Osteoblast (primary cell): ENCODE measurements around the gene ARL16. TPM values are rescaled to one million over a fixed set of nuclear protein-coding genes. Genes with fewer than 3 reads are reported as not detected.

Experiments used
- DNase-seq: peaks from one replicate; pipeline ENCODE4 v3.0.0; 2011; ENCODE audit warnings: low spot score, mixed read lengths; ENCODE audit not compliant: insufficient read length; ENCODE audit errors: missing footprints
- H2AFZ ChIP-seq: 2 replicates; pipeline ENCODE4 v1.6.0; 2011; ENCODE audit warnings: mild to moderate bottlenecking, low read length
- H3K27ac ChIP-seq: 2 replicates; pipeline ENCODE4 v1.5.1; 2011; ENCODE audit warnings: mild to moderate bottlenecking, low read depth, low read length, moderate library complexity
- H3K27me3 ChIP-seq: 2 replicates; pipeline ENCODE4 v1.6.0; 2012; ENCODE audit warnings: mild to moderate bottlenecking, control low read depth, inconsistent platforms, low read length, moderate library complexity; ENCODE audit not compliant: insufficient read depth
- H3K36me3 ChIP-seq: 2 replicates; pipeline ENCODE4 v1.5.1; 2011; ENCODE audit warnings: mild to moderate bottlenecking, low read length, control low read depth, moderate library complexity; ENCODE audit not compliant: insufficient read depth
- H3K4me1 ChIP-seq: 2 replicates; pipeline ENCODE4 v1.5.1; 2011; ENCODE audit warnings: mild to moderate bottlenecking, low read length, control low read depth, moderate library complexity; ENCODE audit not compliant: insufficient read depth
- H3K4me2 ChIP-seq: 2 replicates; pipeline ENCODE4 v1.6.0; 2011; ENCODE audit warnings: mild to moderate bottlenecking, low read length; ENCODE audit not compliant: insufficient read depth
- H3K4me3 ChIP-seq: fragments of 200-600 bp; sonication (generic); 3 replicates; pipeline ENCODE4 v1.5.1; 2012; ENCODE audit warnings: mild to moderate bottlenecking, low read length, inconsistent platforms; ENCODE audit not compliant: insufficient read depth
- H3K79me2 ChIP-seq: 2 replicates; pipeline ENCODE4 v1.6.0; 2012; ENCODE audit warnings: mild to moderate bottlenecking, low read length, control low read depth, inconsistent platforms; ENCODE audit not compliant: insufficient read depth
- H3K9me3 ChIP-seq: 2 replicates; pipeline ENCODE4 v1.5.1; 2011; ENCODE audit warnings: low read depth, low read length, control low read depth
- H4K20me1 ChIP-seq: 2 replicates; pipeline ENCODE4 v1.6.0; 2012; ENCODE audit warnings: mild to moderate bottlenecking, low read length, control low read depth; ENCODE audit not compliant: insufficient read depth
- total RNA-seq: library from RNA; depleted of rRNA; stranded (reverse); fragments of >200 nt; gene quantifications from 2 replicates; pipeline ENCODE4 v1.2.3, GENCODE V29; 2012
- TF ChIP-seq, protein P1 (sequence below): IDR thresholded peaks from 2 replicates; pipeline ENCODE4 v1.5.1; 2011; ENCODE audit warnings: mild to moderate bottlenecking, low read depth, low read length, moderate library complexity; ENCODE audit errors: extremely low read depth

Gene ARL16
- total RNA-seq, 1 donor: 26.1 TPM

DNA sequence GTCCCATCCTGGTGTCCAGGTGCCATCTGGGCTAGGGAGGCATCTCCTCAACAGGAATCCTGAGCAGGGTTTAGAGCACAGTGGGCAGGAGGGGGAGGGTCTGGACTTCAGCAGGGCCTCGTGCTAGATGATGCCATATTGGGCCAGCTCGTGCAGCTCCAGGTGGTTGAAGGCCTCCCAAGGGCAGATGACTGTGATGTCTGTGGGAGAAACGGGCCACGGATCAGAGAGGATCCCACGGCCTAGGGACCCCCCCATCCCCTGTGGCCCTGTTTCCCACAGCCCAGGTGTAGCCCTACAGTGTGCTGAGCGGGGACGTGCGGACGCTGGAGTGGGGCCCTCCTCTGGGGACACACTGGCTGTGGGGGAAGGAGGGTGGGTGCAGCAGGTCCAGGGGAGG, 32.6 kb downstream of the ARL16 start:
- Histone ChIP-seq H4K20me1 (no peaks in the 10 kb centered on the region), H2AFZ (no peak overlapping the region), H3K79me2 (no peaks in the 10 kb centered on the region), H3K4me3 (no peak overlapping the region), H3K27ac (no peak overlapping the region), H3K4me1 (no peaks in the 10 kb centered on the region), H3K9me3 (peaks cover 4% of the 10 kb centered on the region), H3K4me2 (no peak overlapping the region), H3K27me3 (peaks cover 24% of the 10 kb centered on the region), H3K36me3 (no peaks in the 10 kb centered on the region)
- TF ChIP-seq, protein P1, sequence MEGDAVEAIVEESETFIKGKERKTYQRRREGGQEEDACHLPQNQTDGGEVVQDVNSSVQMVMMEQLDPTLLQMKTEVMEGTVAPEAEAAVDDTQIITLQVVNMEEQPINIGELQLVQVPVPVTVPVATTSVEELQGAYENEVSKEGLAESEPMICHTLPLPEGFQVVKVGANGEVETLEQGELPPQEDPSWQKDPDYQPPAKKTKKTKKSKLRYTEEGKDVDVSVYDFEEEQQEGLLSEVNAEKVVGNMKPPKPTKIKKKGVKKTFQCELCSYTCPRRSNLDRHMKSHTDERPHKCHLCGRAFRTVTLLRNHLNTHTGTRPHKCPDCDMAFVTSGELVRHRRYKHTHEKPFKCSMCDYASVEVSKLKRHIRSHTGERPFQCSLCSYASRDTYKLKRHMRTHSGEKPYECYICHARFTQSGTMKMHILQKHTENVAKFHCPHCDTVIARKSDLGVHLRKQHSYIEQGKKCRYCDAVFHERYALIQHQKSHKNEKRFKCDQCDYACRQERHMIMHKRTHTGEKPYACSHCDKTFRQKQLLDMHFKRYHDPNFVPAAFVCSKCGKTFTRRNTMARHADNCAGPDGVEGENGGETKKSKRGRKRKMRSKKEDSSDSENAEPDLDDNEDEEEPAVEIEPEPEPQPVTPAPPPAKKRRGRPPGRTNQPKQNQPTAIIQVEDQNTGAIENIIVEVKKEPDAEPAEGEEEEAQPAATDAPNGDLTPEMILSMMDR: no peak
- DNase-seq: peak; percentile 82

GRCh38 chr17:81648707-81649085, 34.9 kb downstream of the ARL16 start:
- H3K27me3 ChIP-seq: peaks cover 24% of the 10 kb centered on the region
- H4K20me1 ChIP-seq: no peaks in the 10 kb centered on the region
- H2AFZ ChIP-seq: no peak overlapping the region
- peak; percentile 73 for DNase-seq
- H3K4me3 ChIP-seq: no peak overlapping the region
- H3K9me3 ChIP-seq: peaks cover 4% of the 10 kb centered on the region
- no peaks in the 10 kb centered on the region for H3K79me2 ChIP-seq
- H3K4me2 ChIP-seq: peak overlapping the region; percentile 6
- H3K27ac ChIP-seq: no peak overlapping the region
- TF ChIP-seq, protein P1: no peak
- H3K4me1 ChIP-seq: no peaks in the 10 kb centered on the region
- H3K36me3 ChIP-seq: no peaks in the 10 kb centered on the region

DNA sequence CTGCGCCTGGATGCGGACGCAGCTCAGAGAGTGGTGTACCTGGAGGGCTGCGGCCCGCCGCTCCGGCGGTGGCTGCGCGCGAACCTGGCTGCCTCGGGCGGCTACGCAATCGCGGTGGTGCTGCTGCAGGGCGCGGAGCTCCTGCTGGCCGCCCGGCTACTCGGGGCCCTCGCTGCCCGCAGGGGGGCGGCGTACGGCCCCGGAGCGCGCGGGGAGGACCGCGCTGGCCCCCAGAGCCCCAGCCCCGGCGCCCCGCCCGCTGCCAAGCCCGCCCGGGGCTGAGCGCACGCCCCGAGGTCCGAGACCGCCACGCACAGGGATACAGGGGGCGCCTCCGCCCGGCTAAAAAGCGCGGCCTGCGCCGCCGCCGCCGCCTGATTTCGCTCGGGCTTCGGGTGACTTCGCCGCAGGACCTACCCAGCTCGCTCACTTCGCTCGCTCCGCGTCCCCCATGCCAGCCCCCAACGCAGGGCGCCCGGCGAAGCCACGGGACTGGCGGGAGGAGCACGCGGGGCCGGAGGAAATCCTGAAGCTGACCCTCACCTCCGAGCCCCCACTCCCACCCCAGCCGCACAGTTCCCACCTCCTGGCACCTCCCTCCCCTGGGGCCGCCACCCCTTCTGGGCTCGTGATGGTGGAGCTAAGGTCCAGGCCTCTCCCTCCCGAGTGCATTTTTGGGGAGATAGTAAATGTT, 35.4 kb downstream of the ARL16 start:
- no peak overlapping the region for H2AFZ ChIP-seq
- TF ChIP-seq, protein P1: no peak
- no peaks in the 10 kb centered on the region for H4K20me1 ChIP-seq

GRCh38 chr17:81647640-81648012, 36.0 kb downstream of the ARL16 start:
- Histone ChIP-seq H3K79me2 (no peaks in the 10 kb centered on the region), H4K20me1 (no peaks in the 10 kb centered on the region), H3K4me2 (no peak overlapping the region), H2AFZ (no peak overlapping the region), H3K36me3 (no peaks in the 10 kb centered on the region), H3K27ac (no peak overlapping the region), H3K4me3 (no peak overlapping the region), H3K4me1 (peaks cover under 1% of the 10 kb centered on the region), H3K9me3 (peaks cover 4% of the 10 kb centered on the region), H3K27me3 (peaks cover 24% of the 10 kb centered on the region)
- peak; percentile 77 for DNase-seq
- TF ChIP-seq, protein P1: no peak

More for the DNA sequence above, 35.4 kb downstream of the ARL16 start:
- Histone ChIP-seq H3K9me3 (peaks cover 4% of the 10 kb centered on the region), H3K79me2 (no peaks in the 10 kb centered on the region), H3K27me3 (peaks cover 24% of the 10 kb centered on the region), H3K4me2 (peak overlapping the region; percentile 6), H3K4me3 (no peak overlapping the region), H3K36me3 (no peaks in the 10 kb centered on the region), H3K27ac (no peak overlapping the region), H3K4me1 (no peaks in the 10 kb centered on the region)
- DNase-seq: peak; percentile 84
